GM18520 (cell line): ENCODE results near the gene TPSB2.
"Not testable (repeated sequence)": the region's sequence is repeated elsewhere in the genome, so short reads cannot be mapped to it uniquely, and the experiment has no call there.

Experiments
- ATAC-seq: cut with Tn5 transposase; IDR thresholded peaks from one replicate; pipeline ENCODE4 v1.9.1; 2021; ENCODE audit not compliant: unreplicated experiment

TPSB2 gene

GRCh38 chr16:1185460-1186207 is 44.4 kb downstream of the TPSB2 start:
- not testable (repeated sequence) for ATAC-seq

DNA sequence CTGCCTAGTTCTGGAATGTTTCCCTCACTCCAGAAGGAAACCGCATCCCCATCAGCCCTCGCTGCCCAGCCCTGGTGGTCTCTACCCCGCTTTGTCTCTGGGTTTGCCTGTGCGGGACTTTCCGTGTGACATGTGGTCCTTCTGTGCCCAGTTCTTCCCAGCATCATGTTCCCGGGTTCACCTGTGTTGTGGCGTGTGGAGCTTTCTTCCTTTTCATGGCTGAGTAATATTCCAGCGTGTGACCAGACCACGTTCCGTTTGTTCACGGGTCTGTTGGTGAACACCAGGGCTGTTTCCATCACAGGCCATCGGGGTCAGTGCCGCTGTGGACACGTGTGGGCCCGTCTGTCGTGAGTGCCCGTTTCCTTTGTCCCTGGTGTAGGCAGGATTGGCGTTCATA is 45.0 kb downstream of the TPSB2 start:
- ATAC-seq: no peak

GRCh38 chr16:1184156-1184868 is 45.7 kb downstream of the TPSB2 start:
- ATAC-seq: no peak

DNA sequence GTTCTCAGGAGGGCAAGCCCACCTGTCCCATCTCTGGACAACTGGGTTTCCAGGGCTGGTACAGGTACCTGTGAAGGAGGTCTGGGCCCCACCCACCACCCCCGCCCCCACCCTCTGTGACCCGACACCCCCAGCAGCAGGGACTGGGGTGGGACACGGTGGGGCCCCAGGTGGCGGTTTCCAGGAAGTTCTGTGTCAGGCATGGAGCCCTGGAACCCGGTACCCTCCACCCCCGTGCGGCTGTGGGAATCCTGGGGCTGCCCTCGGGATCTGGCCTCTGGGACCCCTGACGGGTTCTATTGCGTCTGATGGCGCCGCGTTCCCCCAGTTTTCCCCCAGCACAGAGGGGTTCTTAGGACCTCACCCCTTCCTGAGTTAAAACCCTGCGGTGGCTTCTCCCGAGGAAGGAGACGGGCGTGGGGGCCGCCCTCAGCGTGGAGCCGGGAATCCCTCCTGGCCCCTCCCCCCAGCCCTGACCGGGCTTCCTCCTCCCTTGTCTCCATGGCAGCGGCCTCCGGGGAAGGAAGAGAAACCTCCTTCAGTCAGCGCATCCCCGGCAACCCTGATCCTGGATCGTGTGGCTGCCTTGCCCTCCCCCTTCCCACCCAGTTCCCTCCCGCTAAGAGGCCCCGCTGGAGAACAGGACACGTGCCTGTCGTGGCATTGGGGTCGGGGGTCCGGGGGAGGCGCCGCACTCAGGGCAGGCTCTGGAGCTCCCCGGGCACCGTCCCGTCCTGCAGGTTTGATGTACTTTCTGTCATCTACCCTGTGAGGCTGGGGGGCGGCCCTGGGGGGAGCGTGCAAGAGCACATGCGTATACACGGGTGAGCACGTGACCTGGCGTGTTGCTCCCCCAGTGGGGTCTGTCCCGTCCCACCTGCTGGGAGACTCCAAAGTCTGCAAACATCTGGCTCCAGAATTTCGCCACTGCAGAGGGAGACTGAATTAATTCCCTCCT is 46.8 kb downstream of the TPSB2 start:
- no peak for ATAC-seq

- no peak for ATAC-seq
These were observed 47.7 kb downstream of the TPSB2 start for GRCh38 chr16:1182316-1182671.

- no peak for ATAC-seq
These were observed 48.3 kb downstream of the TPSB2 start for GRCh38 chr16:1181404-1182315.

GRCh38 chr16:1180549-1181403 is 49.2 kb downstream of the TPSB2 start:
- ATAC-seq: no peak
